SU-DHL-6 (cell line): ENCODE results near the gene GJA9.
A peak's percentile ranks its signal among the peaks of the same experiment; 100 is the strongest.

Experiments used
- H2AFZ ChIP-seq: fragments of 200-600 bp; sonication (generic); 2 replicates; pipeline ENCODE4 v1.6.1; 2014; ENCODE audit warnings: low read depth, mild to moderate bottlenecking, moderate library complexity, mixed read lengths, antibody characterized with exemption, low read length; ENCODE audit not compliant: severe bottlenecking
- H3F3A ChIP-seq: fragments of 200-600 bp; shearing (Covaris generic); 2 replicates; pipeline ENCODE4 v1.6.0; 2016; ENCODE audit warnings: antibody characterized with exemption, mild to moderate bottlenecking; ENCODE audit not compliant: insufficient read depth
- H3K27ac ChIP-seq: fragments of 200-600 bp; sonication (generic); 2 replicates; pipeline ENCODE4 v1.5.1; 2016; ENCODE audit warnings: low read depth, mild to moderate bottlenecking, low read length, moderate library complexity, mixed read lengths
- H3K27me3 ChIP-seq: fragments of 200-600 bp; sonication (generic), shearing (Covaris generic); 2 replicates; pipeline ENCODE4 v1.6.0; 2014; ENCODE audit warnings: mild to moderate bottlenecking, low read length
- H3K36me3 ChIP-seq: fragments of 200-600 bp; sonication (generic); 2 replicates; pipeline ENCODE4 v1.6.1; 2014; ENCODE audit warnings: mild to moderate bottlenecking, low read length, mixed read lengths
- H3K4me2 ChIP-seq: fragments of 300-600, 200-600 bp; shearing (Covaris generic), sonication (generic); 2 replicates; pipeline ENCODE4 v1.6.0; 2014; ENCODE audit warnings: low read length, low read depth, mild to moderate bottlenecking; ENCODE audit not compliant: poor library complexity, severe bottlenecking
- H3K4me3 ChIP-seq: fragments of 200-600 bp; sonication (generic); 2 replicates; pipeline ENCODE4 v1.5.1; 2014; ENCODE audit warnings: antibody characterized with exemption, low read length, mild to moderate bottlenecking, mixed read lengths; ENCODE audit not compliant: insufficient read depth, poor library complexity, severe bottlenecking
- H3K79me2 ChIP-seq: fragments of 200-600 bp; sonication (generic); 2 replicates; pipeline ENCODE4 v1.6.1; 2014; ENCODE audit warnings: mild to moderate bottlenecking, low read length, moderate library complexity; ENCODE audit not compliant: insufficient read depth
- H3K9ac ChIP-seq: fragments of 200-600 bp; sonication (generic); 2 replicates; pipeline ENCODE4 v1.7.0; 2014; ENCODE audit warnings: mild to moderate bottlenecking, low read length
- H3K9me2 ChIP-seq: fragments of 200-600 bp; sonication (generic); replicated peaks from 2 replicates; pipeline ENCODE4 v1.6.1; 2014; ENCODE audit warnings: low read length; ENCODE audit not compliant: insufficient read depth
- H3K9me3 ChIP-seq: fragments of 200-600 bp; sonication (generic); 2 replicates; pipeline ENCODE4 v1.6.1; 2014; ENCODE audit warnings: low read length, mixed read lengths; ENCODE audit not compliant: insufficient read depth
- H4K20me1 ChIP-seq: fragments of 200-600 bp; sonication (generic); 2 replicates; pipeline ENCODE4 v1.6.1; 2014; ENCODE audit warnings: low read depth, mild to moderate bottlenecking, antibody characterized with exemption, low read length, moderate library complexity, mixed read lengths
- CTCF ChIP-seq: fragments of 200-600 bp; sonication (generic); IDR thresholded peaks from one replicate; pipeline ENCODE4 v1.5.1; 2017; ENCODE audit warnings: antibody characterized with exemption, mild to moderate bottlenecking, low read length, moderate library complexity; ENCODE audit not compliant: insufficient read depth, poor library complexity, severe bottlenecking
- EZH2phosphoT487 ChIP-seq: fragments of 200-600 bp; sonication (generic), shearing (Covaris generic); conservative IDR thresholded peaks from 2 replicates; pipeline ENCODE4 v1.6.1; 2018; ENCODE audit warnings: mild to moderate bottlenecking, antibody characterized with exemption, low read length, moderate library complexity, mixed read lengths

The GJA9 gene

GRCh38 chr1:38858833-38859560 is 22.4 kb downstream of the GJA9 start:
- Histone ChIP-seq H3K9me2 (no peaks in the 10 kb centered on the region), H4K20me1 (no peaks in the 10 kb centered on the region), H3K9me3 (no peaks in the 10 kb centered on the region), H3K36me3 (peaks cover 7% of the 10 kb centered on the region; the same call in 1 of the 2 replicates), H3F3A (0 out of 2 replicates have a peak, but pooled peaks cover 3% of the 10 kb centered on the region), H3K4me3 (peak overlapping the region; percentile 87), H2AFZ (peak overlapping the region; percentile 49), H3K27me3 (no peaks in the 10 kb centered on the region), H3K27ac (peak overlapping the region; percentile 32; the same call in 1 of the 2 replicates), H3K79me2 (peaks cover 20% of the 10 kb centered on the region), H3K4me2 (peak overlapping the region; percentile 95), H3K9ac (peak overlapping the region; percentile 68)
- no peak for TF ChIP-seq CTCF
- TF ChIP-seq EZH2phosphoT487, result no peak

- H3K27ac ChIP-seq, result no peak overlapping the region
- no peaks in the 10 kb centered on the region for H3K9me3 ChIP-seq
- no peaks in the 10 kb centered on the region for H3K9me2 ChIP-seq
- H3K27me3 ChIP-seq, result no peaks in the 10 kb centered on the region
- TF ChIP-seq CTCF, result no peak
- TF ChIP-seq EZH2phosphoT487, result no peak
- H2AFZ ChIP-seq, result no peak overlapping the region
- no peaks in the 10 kb centered on the region for H4K20me1 ChIP-seq
- H3K4me2 ChIP-seq, result no peak overlapping the region
- H3F3A ChIP-seq, result no peaks in the 10 kb centered on the region
- no peak overlapping the region for H3K9ac ChIP-seq
- no peaks in the 10 kb centered on the region for H3K79me2 ChIP-seq
- no peak overlapping the region for H3K4me3 ChIP-seq
- peaks cover 15% of the 10 kb centered on the region; the same call in 1 of the 2 replicates for H3K36me3 ChIP-seq
Measured at GRCh38 chr1:38852780-38853179, 28.6 kb downstream of the GJA9 start.

- H3F3A ChIP-seq, result no peaks in the 10 kb centered on the region
- no peaks in the 10 kb centered on the region for H3K9me2 ChIP-seq
- H3K4me2 ChIP-seq, result peak overlapping the region; percentile 3
- no peak overlapping the region for H3K9ac ChIP-seq
- no peak overlapping the region for H2AFZ ChIP-seq
- H3K9me3 ChIP-seq, result no peaks in the 10 kb centered on the region
- no peak overlapping the region for H3K4me3 ChIP-seq
- H3K79me2 ChIP-seq, result no peaks in the 10 kb centered on the region
- H3K27ac ChIP-seq, result peak overlapping the region; percentile 56
- H4K20me1 ChIP-seq, result no peaks in the 10 kb centered on the region
- peaks cover 12% of the 10 kb centered on the region; the same call in 1 of the 2 replicates for H3K36me3 ChIP-seq
- TF ChIP-seq EZH2phosphoT487, result no peak
- TF ChIP-seq CTCF, result no peak
- H3K27me3 ChIP-seq, result no peaks in the 10 kb centered on the region
Measured at GRCh38 chr1:38848071-38848470, 33.3 kb downstream of the GJA9 start.
